ENCODE measurements around the gene LRCH1. TPM values are rescaled to one million over a fixed set of nuclear protein-coding genes. Genes with fewer than 3 reads are reported as not detected.

Gene LRCH1
- total and polyA plus RNA-seq, 2 experiments from 2014 or later, result 3.9 to 9.2 TPM

DNA sequence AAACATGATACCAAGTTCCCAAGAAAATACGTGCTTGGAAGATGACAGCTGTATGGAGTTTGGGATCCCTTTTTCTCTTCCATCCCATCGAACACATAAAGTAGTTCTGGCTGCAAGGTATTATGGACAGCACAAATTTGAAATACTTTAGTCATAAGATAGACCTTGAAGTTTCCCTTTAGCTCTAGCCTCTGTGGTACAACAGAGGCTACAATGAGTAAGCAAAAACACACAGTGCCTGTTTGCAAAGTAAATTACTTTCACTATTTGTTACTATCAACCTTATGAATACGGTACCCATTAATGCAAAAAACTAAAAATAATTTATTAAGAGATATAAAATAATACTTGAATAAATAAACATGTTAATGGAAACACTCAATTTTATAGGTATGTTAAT is 21.0 kb upstream of the LRCH1 start:
- H3K27ac Mint-ChIP-seq, result no peak overlapping the region
- no peak overlapping the region for H3K4me3 Mint-ChIP-seq
- no peaks in the 10 kb centered on the region for H3K79me2 ChIP-seq (replicated peaks; ENCODE audit: insufficient read depth)
- no peaks in the 10 kb centered on the region for H3K36me3 Mint-ChIP-seq (ENCODE audit: low read depth)
- H3K27me3 ChIP-seq (ENCODE audit: insufficient read depth), result no peaks in the 10 kb centered on the region
- H3K9me2 ChIP-seq (ENCODE audit: insufficient read depth), result no peaks in the 10 kb centered on the region
- H3K27me3 Mint-ChIP-seq (ENCODE audit: insufficient read depth, low read depth, poor library complexity), result peaks cover 3% of the 10 kb centered on the region
- no peak overlapping the region for H3K4me2 ChIP-seq
- no peaks in the 10 kb centered on the region; the same call in 2 of the 3 replicates for H3K4me1 Mint-ChIP-seq
- H3K9me3 Mint-ChIP-seq, result no peaks in the 10 kb centered on the region
- H4K20me1 ChIP-seq (replicated peaks; ENCODE audit: insufficient read depth), result no peaks in the 10 kb centered on the region
- DNase-seq (ENCODE audit: low spot score) (no peak), ATAC-seq (no peak)
- no peak overlapping the region for H3K27ac ChIP-seq (ENCODE audit: low read depth)
- H2AFZ ChIP-seq, result peak overlapping the region; percentile 84
- H3K36me3 ChIP-seq (ENCODE audit: insufficient read depth), result no peaks in the 10 kb centered on the region
- no peak overlapping the region for H3K4me3 ChIP-seq
- TF ChIP-seq ZNF331 (CRISPR knock-in tag; IDR thresholded peaks at IDR 0.05; ENCODE audit: low read depth) (no peak), JUNB (IDR thresholded peaks at IDR 0.05; ENCODE audit: unreplicated experiment) (no peak), ZNF114 (CRISPR knock-in tag; IDR thresholded peaks at IDR 0.05) (no peak), EZH2 (IDR thresholded peaks at IDR 0.05; ENCODE audit: low read depth, unreplicated experiment) (no peak), NANOG (IDR thresholded peaks at IDR 0.05; ENCODE audit: borderline replicate concordance) (no peak)
- H3F3A ChIP-seq (replicated peaks; ENCODE audit: low read depth), result no peaks in the 10 kb centered on the region
- H3K4me1 ChIP-seq (ENCODE audit: insufficient read depth), result peaks cover 4% of the 10 kb centered on the region; the same call in 1 of the 2 replicates

DNA sequence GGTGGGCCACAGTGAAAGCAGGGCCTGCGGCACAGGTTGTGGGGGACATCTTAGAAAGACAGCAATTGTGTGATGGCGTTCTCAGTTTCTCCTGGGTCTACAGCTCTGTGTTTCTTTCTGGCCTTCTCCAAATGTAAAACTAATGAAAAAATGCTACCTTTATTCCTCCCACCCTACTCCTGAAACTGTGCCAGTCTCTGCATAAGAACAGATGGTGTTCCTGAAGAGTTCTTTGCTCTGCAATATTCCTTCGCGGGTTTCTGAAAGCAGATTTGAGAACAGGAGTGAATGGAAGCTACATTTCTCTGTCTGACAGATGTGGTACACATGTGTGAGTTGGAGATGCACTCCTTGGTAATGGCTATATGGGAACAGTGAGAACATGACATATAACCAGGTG is 18.0 kb upstream of the LRCH1 start:
- Histone ChIP-seq H3K4me1 (ENCODE audit: insufficient read depth) (peaks cover 4% of the 10 kb centered on the region; the same call in 1 of the 2 replicates), H3K4me3 (no peak overlapping the region), H3K27me3 (ENCODE audit: insufficient read depth) (no peaks in the 10 kb centered on the region), H3K4me2 (no peak overlapping the region), H3F3A (replicated peaks; ENCODE audit: low read depth) (no peaks in the 10 kb centered on the region), H4K20me1 (replicated peaks; ENCODE audit: insufficient read depth) (no peaks in the 10 kb centered on the region), H3K9me2 (ENCODE audit: insufficient read depth) (no peaks in the 10 kb centered on the region), H3K27ac (ENCODE audit: low read depth) (no peak overlapping the region), H2AFZ (no peak overlapping the region), H3K36me3 (ENCODE audit: insufficient read depth) (no peaks in the 10 kb centered on the region), H3K79me2 (replicated peaks; ENCODE audit: insufficient read depth) (no peaks in the 10 kb centered on the region)
- Mint-ChIP-seq H3K4me1 (no peaks in the 10 kb centered on the region; the same call in 2 of the 3 replicates), H3K27ac (no peak overlapping the region), H3K36me3 (ENCODE audit: low read depth) (no peaks in the 10 kb centered on the region), H3K4me3 (no peak overlapping the region), H3K9me3 (no peaks in the 10 kb centered on the region), H3K27me3 (ENCODE audit: insufficient read depth, low read depth, poor library complexity) (peaks cover 2% of the 10 kb centered on the region)
- ATAC-seq (no peak), DNase-seq (ENCODE audit: low spot score) (no peak)
- TF ChIP-seq, protein P1, sequence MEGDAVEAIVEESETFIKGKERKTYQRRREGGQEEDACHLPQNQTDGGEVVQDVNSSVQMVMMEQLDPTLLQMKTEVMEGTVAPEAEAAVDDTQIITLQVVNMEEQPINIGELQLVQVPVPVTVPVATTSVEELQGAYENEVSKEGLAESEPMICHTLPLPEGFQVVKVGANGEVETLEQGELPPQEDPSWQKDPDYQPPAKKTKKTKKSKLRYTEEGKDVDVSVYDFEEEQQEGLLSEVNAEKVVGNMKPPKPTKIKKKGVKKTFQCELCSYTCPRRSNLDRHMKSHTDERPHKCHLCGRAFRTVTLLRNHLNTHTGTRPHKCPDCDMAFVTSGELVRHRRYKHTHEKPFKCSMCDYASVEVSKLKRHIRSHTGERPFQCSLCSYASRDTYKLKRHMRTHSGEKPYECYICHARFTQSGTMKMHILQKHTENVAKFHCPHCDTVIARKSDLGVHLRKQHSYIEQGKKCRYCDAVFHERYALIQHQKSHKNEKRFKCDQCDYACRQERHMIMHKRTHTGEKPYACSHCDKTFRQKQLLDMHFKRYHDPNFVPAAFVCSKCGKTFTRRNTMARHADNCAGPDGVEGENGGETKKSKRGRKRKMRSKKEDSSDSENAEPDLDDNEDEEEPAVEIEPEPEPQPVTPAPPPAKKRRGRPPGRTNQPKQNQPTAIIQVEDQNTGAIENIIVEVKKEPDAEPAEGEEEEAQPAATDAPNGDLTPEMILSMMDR (conservative IDR thresholded peaks at IDR 0.05; ENCODE audit: low read depth in 2 of 2), result no peak
- TF ChIP-seq EZH2phosphoT487 (IDR thresholded peaks at IDR 0.05; ENCODE audit: unreplicated experiment) (no peak), STAT1 (IDR thresholded peaks at IDR 0.05; ENCODE audit: unreplicated experiment) (no peak), CREB1 (CRISPR knock-in tag; IDR thresholded peaks at IDR 0.05; ENCODE audit: low read depth) (no peak), POLR2AphosphoS5 (IDR thresholded peaks at IDR 0.05; ENCODE audit: low read depth) (no peak), ZNF331 (CRISPR knock-in tag; IDR thresholded peaks at IDR 0.05; ENCODE audit: low read depth) (no peak), JUNB (IDR thresholded peaks at IDR 0.05; ENCODE audit: unreplicated experiment) (no peak), NANOG (IDR thresholded peaks at IDR 0.05; ENCODE audit: borderline replicate concordance) (no peak)
- TF ChIP-seq, protein P2, sequence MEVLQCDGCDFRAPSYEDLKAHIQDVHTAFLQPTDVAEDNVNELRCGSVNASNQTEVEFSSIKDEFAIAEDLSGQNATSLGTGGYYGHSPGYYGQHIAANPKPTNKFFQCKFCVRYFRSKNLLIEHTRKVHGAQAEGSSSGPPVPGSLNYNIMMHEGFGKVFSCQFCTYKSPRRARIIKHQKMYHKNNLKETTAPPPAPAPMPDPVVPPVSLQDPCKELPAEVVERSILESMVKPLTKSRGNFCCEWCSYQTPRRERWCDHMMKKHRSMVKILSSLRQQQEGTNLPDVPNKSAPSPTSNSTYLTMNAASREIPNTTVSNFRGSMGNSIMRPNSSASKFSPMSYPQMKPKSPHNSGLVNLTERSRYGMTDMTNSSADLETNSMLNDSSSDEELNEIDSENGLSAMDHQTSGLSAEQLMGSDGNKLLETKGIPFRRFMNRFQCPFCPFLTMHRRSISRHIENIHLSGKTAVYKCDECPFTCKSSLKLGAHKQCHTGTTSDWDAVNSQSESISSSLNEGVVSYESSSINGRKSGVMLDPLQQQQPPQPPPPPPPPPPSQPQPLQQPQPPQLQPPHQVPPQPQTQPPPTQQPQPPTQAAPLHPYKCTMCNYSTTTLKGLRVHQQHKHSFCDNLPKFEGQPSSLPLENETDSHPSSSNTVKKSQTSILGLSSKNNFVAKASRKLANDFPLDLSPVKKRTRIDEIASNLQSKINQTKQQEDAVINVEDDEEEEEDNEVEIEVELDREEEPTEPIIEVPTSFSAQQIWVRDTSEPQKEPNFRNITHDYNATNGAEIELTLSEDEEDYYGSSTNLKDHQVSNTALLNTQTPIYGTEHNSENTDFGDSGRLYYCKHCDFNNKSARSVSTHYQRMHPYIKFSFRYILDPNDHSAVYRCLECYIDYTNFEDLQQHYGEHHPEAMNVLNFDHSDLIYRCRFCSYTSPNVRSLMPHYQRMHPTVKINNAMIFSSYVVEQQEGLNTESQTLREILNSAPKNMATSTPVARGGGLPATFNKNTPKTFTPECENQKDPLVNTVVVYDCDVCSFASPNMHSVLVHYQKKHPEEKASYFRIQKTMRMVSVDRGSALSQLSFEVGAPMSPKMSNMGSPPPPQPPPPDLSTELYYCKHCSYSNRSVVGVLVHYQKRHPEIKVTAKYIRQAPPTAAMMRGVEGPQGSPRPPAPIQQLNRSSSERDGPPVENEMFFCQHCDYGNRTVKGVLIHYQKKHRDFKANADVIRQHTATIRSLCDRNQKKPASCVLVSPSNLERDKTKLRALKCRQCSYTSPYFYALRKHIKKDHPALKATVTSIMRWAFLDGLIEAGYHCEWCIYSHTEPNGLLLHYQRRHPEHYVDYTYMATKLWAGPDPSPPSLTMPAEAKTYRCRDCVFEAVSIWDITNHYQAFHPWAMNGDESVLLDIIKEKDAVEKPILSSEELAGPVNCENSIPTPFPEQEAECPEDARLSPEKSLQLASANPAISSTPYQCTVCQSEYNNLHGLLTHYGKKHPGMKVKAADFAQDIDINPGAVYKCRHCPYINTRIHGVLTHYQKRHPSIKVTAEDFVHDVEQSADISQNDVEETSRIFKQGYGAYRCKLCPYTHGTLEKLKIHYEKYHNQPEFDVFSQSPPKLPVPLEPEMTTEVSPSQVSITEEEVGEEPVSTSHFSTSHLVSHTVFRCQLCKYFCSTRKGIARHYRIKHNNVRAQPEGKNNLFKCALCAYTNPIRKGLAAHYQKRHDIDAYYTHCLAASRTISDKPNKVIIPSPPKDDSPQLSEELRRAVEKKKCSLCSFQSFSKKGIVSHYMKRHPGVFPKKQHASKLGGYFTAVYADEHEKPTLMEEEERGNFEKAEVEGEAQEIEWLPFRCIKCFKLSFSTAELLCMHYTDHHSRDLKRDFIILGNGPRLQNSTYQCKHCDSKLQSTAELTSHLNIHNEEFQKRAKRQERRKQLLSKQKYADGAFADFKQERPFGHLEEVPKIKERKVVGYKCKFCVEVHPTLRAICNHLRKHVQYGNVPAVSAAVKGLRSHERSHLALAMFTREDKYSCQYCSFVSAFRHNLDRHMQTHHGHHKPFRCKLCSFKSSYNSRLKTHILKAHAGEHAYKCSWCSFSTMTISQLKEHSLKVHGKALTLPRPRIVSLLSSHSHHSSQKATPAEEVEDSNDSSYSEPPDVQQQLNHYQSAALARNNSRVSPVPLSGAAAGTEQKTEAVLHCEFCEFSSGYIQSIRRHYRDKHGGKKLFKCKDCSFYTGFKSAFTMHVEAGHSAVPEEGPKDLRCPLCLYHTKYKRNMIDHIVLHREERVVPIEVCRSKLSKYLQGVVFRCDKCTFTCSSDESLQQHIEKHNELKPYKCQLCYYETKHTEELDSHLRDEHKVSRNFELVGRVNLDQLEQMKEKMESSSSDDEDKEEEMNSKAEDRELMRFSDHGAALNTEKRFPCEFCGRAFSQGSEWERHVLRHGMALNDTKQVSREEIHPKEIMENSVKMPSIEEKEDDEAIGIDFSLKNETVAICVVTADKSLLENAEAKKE (CRISPR knock-in tag; IDR thresholded peaks at IDR 0.05), result no peak
